ENCODE data around the gene TMEM190. TPM values are rescaled to one million over a fixed set of nuclear protein-coding genes. Genes with fewer than 3 reads are reported as not detected.
A peak's percentile ranks its signal among the peaks of the same experiment; 100 is the strongest.

The TMEM190 gene
- polyA plus RNA-seq, 3 donors: 0.23 to 0.36 TPM; not detected in 1

GRCh38 chr19:55369653-55370304, 6.8 kb upstream of the TMEM190 start:
- no peak for DNase-seq (ENCODE audit: low read depth in 3 of 3, low spot score in 2 of 3)

GRCh38 chr19:55370305-55370988, 6.2 kb upstream of the TMEM190 start, which contains the start of gene IL11:
Gene IL11, minus strand, starts transcription at chr19:55370463. Its CDS starts 153 bp downstream, at chr19:55370310.
- DNase-seq (ENCODE audit: low read depth in 3 of 3, low spot score in 2 of 3): no peak

- DNase-seq (ENCODE audit: low read depth in 3 of 3, low spot score in 2 of 3): no peak
Observed at GRCh38 chr19:55372316-55373081, 4.1 kb upstream of the TMEM190 start.

GRCh38 chr19:55373306-55373992, 3.2 kb upstream of the TMEM190 start:
- no peak for DNase-seq (ENCODE audit: low read depth in 3 of 3, low spot score in 2 of 3)

- DNase-seq (ENCODE audit: low read depth in 3 of 3, low spot score in 2 of 3): no peak
Observed at GRCh38 chr19:55373993-55374757, 2.5 kb upstream of the TMEM190 start.

GRCh38 chr19:55377356-55378131, 918 bp downstream of the TMEM190 start:
- no peak for DNase-seq (ENCODE audit: low read depth in 3 of 3, low spot score in 2 of 3)

- no peak for DNase-seq (ENCODE audit: low read depth in 3 of 3, low spot score in 2 of 3)
Observed at GRCh38 chr19:55379174-55379573, 2.5 kb downstream of the TMEM190 start.

- no peak for DNase-seq (ENCODE audit: low read depth in 3 of 3, low spot score in 2 of 3)
Observed at GRCh38 chr19:55382013-55382412, 5.4 kb downstream of the TMEM190 start.

GRCh38 chr19:55382522-55383054, 6.0 kb downstream of the TMEM190 start:
- DNase-seq (ENCODE audit: low read depth in 3 of 3, low spot score in 2 of 3): no peak

- DNase-seq (ENCODE audit: low read depth in 3 of 3, low spot score in 2 of 3): no peak
Observed at GRCh38 chr19:55383279-55384130, 6.9 kb downstream of the TMEM190 start.

GRCh38 chr19:55384131-55384919, 7.7 kb downstream of the TMEM190 start, which contains the start of gene TMEM238:
Gene TMEM238, minus strand, starts transcription at chr19:55384292. Its CDS starts 33 bp downstream, at chr19:55384259.
- no peak for DNase-seq (ENCODE audit: low read depth in 3 of 3, low spot score in 2 of 3)

- DNase-seq (ENCODE audit: low read depth in 3 of 3, low spot score in 2 of 3): peak; percentile 94 to 98 (median 95)
Observed at GRCh38 chr19:55384920-55385723, 8.5 kb downstream of the TMEM190 start.

- peak in 2 of 3 donors; percentile 98 to 99 for DNase-seq (ENCODE audit: low read depth in 3 of 3, low spot score in 2 of 3)
Observed at GRCh38 chr19:55385724-55386492, 9.3 kb downstream of the TMEM190 start, which contains the start of gene RPL28. Gene RPL28, plus strand, starts transcription at chr19:55385932. Its CDS starts 426 bp downstream, at chr19:55386358.

- DNase-seq (ENCODE audit: low read depth in 3 of 3, low spot score in 2 of 3): no peak
Observed at GRCh38 chr19:55386493-55386971, 9.9 kb downstream of the TMEM190 start.

- no peak for DNase-seq (ENCODE audit: low read depth in 3 of 3, low spot score in 2 of 3)
Observed at GRCh38 chr19:55387736-55388497, 11.3 kb downstream of the TMEM190 start.

Data from right renal cortex interstitium (tissue), 3 donors.